SH-SY5Y (cell line): ENCODE measurements around the gene TNIP1.

Experiments used
- GATA2 ChIP-seq: IDR thresholded peaks from 2 replicates; pipeline ENCODE4 v1.6.1; 2011; ENCODE audit warnings: mild to moderate bottlenecking, low read depth, low read length
- GATA3 ChIP-seq: IDR thresholded peaks from 2 replicates; pipeline ENCODE4 v1.6.1; 2011; ENCODE audit warnings: low read depth, mild to moderate bottlenecking, low read length, moderate library complexity

The TNIP1 gene

GRCh38 chr5:151055336-151055735, 25.5 kb downstream of the TNIP1 start:
- no peak for TF ChIP-seq GATA3
- TF ChIP-seq GATA2, result no peak

DNA sequence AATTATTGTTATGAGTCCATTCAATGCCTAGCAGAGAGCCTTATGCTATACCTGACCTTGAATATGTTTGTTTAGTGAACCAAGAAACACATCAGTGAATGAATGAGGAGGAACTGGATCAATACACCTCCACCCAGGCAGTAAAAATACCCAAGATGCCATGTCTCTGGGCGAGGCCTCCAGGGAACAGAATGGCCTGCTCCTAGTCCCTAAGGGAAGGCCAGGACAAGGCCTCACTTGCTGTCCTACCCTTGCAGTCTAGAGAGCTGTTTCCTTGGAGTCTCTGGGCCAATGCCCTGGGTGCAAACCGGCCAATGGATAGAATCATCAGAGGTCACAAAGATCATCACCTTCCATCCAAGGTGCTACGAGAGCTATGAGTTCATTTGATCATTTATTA, 26.1 kb downstream of the TNIP1 start:
- TF ChIP-seq GATA3 (no peak), GATA2 (no peak)

- TF ChIP-seq GATA3 (no peak), GATA2 (no peak)
These were observed 26.9 kb downstream of the TNIP1 start for GRCh38 chr5:151053796-151054462.

DNA sequence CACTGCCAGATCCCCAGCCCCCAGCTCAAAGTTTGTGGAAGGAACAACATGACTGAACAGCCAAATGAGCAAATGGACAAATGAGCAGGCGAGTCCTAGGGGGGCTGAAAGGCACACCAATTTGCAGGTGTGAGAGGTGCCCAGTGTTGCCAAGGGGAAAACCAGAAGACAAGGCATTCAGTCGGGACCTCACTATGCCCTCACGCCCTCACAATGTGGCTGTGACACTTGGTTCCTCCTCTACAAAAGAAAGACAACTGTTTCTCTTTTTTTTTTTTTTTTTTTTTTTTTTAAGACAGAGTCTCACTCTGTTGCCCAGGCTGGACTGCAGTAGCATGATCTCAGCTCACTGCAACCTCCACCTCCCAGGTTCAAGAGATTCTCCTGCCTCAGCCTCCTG, 28.0 kb downstream of the TNIP1 start:
- TF ChIP-seq GATA3 (no peak), GATA2 (no peak)

DNA sequence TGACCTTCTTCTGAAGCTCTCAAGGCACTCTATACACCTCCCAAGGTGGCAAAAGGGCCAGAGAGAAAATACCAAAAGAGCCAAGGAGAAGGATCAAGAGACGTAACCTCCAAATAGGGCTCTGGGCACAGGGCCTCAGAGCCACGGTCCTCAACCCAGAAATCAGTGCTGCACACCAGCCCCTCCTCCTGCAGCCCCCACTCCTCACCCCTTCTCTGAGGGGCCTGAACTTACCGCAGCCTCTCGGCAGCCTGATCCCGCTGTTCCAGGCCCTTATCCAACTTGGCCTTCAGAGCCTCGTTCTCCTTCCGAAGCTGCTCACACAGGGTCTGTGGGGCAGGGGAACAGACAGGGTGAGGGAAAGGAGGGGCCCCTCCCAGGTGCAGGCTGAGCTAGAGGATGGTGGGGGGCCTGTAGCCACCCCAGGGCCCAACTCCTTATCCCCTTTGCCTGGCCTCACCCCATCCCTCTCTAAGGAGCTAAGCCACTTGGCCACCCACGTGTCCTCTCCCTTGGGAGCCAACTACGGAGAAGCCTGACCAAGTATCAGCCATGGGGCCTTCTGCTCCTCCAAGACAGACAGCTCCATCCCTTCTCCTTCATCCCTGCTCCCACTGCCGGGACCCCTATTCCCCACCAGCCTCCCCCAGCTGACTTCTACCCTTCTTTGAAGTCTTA, 28.8 kb downstream of the TNIP1 start:
- TF ChIP-seq GATA2 (no peak), GATA3 (no peak)

GRCh38 chr5:151051066-151051930, 29.5 kb downstream of the TNIP1 start:
- TF ChIP-seq GATA3 (no peak), GATA2 (no peak)

- TF ChIP-seq GATA2, result no peak
- no peak for TF ChIP-seq GATA3
These were observed 32.3 kb downstream of the TNIP1 start for GRCh38 chr5:151048526-151048925.

DNA sequence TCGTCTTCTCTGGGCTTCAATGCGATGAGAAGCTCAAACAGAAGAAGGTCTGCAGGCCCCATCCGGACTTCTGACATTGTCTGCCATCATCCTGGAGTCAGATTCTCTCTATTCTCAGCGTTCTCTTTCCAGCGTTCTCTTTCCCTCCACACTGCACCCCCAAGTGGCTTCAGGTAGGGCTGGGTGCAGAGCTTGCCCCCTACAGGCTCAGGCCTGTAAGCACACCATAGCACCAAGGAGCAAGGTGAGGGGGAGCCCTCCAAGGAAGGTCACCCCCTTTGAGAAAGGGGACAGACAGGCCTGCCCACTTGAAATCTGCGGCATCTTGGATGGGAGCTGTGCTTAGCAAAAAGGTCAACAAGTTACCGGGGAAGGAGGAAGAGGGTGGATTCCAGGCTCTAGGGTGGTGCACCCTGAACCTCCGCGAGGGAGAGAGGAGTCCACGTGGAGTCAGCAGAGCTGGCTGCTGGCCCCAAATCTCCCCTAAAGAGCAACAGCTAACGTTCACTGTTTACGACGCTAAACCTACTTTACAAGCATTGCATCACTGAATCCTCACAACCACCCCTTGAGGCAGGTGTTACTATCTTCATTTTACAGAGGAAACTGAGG, 32.9 kb downstream of the TNIP1 start:
- TF ChIP-seq GATA3, result no peak
- TF ChIP-seq GATA2, result no peak

- TF ChIP-seq GATA2, result no peak
- TF ChIP-seq GATA3, result no peak
These were observed 38.3 kb downstream of the TNIP1 start for GRCh38 chr5:151042453-151043093.

DNA sequence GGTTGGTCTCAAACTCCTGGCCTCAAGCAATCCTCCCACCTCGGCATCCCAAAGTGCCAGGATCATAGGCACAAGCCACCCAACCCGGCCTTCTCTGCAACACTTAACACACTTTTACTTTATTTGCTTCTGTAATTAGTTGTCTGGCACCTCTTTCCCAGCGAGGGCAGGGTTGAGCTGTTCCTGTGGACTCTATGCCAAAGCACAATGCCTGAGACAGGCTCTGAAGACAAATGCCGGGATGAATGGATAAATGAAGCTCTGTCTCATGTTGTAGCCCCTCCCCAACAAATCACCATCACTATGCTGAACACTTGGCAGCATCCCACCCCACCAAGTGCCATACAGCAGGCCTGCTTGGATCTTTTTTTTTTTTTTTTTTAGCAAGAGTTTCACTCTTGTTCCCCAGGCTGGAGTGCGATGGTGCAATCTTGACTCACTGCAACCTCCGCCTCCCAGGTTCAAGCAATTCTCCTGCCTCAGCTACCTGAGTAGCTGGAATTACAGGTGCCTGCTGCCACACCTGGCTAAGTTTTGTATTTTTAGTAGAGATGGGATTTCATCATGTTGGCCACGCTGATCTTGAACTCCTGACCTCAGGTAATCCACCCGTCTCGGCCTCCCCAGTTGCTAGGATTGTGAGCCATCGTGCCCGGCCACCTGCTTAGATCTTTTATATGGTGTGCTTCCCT, 39.1 kb downstream of the TNIP1 start:
- no peak for TF ChIP-seq GATA3
- no peak for TF ChIP-seq GATA2

DNA sequence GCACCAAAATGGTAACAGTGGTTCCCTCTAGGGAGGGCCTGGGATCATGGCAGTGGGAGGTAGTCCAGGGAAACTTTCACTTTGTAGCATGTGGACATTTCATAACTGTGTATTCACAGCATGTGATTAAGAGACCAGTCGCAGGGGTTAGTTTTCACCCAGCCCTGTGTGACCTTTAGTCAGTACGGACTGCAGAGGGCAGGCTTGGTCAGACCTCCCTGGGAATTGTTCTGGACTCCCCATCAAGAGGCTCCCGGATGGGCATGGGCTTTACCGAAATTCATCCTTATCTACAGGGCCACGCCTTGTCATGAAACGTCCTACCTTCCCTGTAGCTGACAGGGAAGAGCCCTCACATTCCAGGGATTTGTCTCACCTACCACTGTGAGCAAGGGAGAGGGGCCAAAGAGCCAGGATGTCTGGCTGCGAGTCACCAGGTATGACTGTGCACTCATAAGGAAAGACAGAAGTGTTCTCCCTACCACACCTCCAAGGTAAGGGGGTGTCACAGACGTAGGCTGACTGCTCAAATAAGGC, 40.6 kb downstream of the TNIP1 start:
- no peak for TF ChIP-seq GATA3
- no peak for TF ChIP-seq GATA2

DNA sequence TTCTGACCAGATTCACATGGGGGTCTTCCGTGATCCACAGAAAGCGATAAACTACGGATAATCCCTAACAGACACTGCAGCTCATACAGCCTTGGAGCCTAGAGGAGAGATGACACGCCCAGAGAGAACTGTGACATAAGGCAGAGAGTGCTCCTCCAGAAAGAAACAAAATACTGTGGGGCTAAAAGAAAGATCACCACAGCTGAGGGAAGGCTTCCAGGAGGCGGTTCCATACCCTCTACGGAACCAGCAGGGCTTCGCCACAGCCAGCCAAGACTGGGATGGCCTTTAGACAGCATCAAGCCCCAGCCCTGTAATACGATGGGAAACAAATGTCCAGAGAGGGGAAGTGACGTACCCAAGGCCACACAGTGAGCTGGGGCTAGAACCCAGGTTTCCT, 41.2 kb downstream of the TNIP1 start:
- TF ChIP-seq GATA2, result no peak
- TF ChIP-seq GATA3, result no peak

GRCh38 chr5:151038801-151039238, 42.0 kb downstream of the TNIP1 start:
- no peak for TF ChIP-seq GATA2
- no peak for TF ChIP-seq GATA3
